H1 (cell line): ENCODE data around the gene TESMIN. TPM values are rescaled to one million over a fixed set of nuclear protein-coding genes. Genes with fewer than 3 reads are reported as not detected.

Experiments used
- CTCF ChIA-PET: fragments of 300-600 bp; sonication (Branson Sonifier 250); formaldehyde crosslinking; loops from one replicate; lab custom pipeline; 2021; ENCODE audit not compliant: partially characterized antibody; lab: Charles Lee
- POLR2A ChIA-PET: fragments of 300-600 bp; sonication (Branson Sonifier 250); formaldehyde crosslinking; loops from one replicate; lab custom pipeline; 2021; ENCODE audit warnings: inconsistent platforms; ENCODE audit not compliant: partially characterized antibody; lab: Charles Lee
- DNase-seq, 2 experiments: peaks; one replicate each; pipeline versions ENCODE4 v3.0.0 to v3.0.0-alpha.2; 2010 to 2022; ENCODE audit warnings: low spot score in 2 of 2, low read depth in 1 of 2, mixed read lengths in 1 of 2
- FAIRE-seq: peaks from 2 replicates; lab custom pipeline; 2011; peaks lifted over from hg19 to GRCh38; lab: Jason Lieb, UNC
- H2AFZ ChIP-seq: 2 replicates; pipeline ENCODE4 v1.8.1; 2012; ENCODE audit warnings: low read length, inconsistent platforms
- H2AK5ac ChIP-seq: 2 replicates; pipeline ENCODE4 v1.6.1; 2013; ENCODE audit warnings: low read depth, low read length
- H2BK120ac ChIP-seq: replicated peaks from 2 replicates; pipeline ENCODE3; 2013; ENCODE audit warnings: low read depth, low read length, inconsistent platforms
- H2BK12ac ChIP-seq: 2 replicates; pipeline ENCODE4 v1.6.1; 2013; ENCODE audit warnings: low read depth, low read length
- H2BK15ac ChIP-seq: 2 replicates; pipeline ENCODE4 v1.6.1; 2013; ENCODE audit warnings: low read length
- H2BK20ac ChIP-seq: 2 replicates; pipeline ENCODE4 v1.6.1; 2013; ENCODE audit warnings: low read length
- H2BK5ac ChIP-seq: 2 replicates; pipeline ENCODE4 v1.6.1; 2013; ENCODE audit warnings: low read depth, low read length
- H3K14ac ChIP-seq: 2 replicates; pipeline ENCODE4 v1.6.1; 2013; ENCODE audit warnings: inconsistent platforms; ENCODE audit not compliant: insufficient read length
- H3K18ac ChIP-seq: 2 replicates; pipeline ENCODE4 v1.6.1; 2013; ENCODE audit warnings: low read length; ENCODE audit errors: extremely low read depth
- H3K23ac ChIP-seq: 2 replicates; pipeline ENCODE4 v1.6.1; 2013; ENCODE audit warnings: inconsistent platforms; ENCODE audit not compliant: insufficient read length
- H3K23me2 ChIP-seq: 2 replicates; pipeline ENCODE4 v1.6.1; 2013; ENCODE audit warnings: low read depth, low read length
- H3K27ac ChIP-seq: 2 replicates; pipeline ENCODE4 v1.6.1; 2011; ENCODE audit warnings: low read depth, low read length, inconsistent platforms
- H3K27me3 ChIP-seq, 4 experiments: replicated peaks in 1 of 4; 1 replicate in 1 of 4; 2 replicates in 3 of 4; pipeline versions ENCODE4 v1.6.1 to v1.8.1; 2011 to 2013; ENCODE audit warnings: low read length in 3 of 4, mild to moderate bottlenecking in 3 of 4, inconsistent platforms in 2 of 4, mixed read lengths in 2 of 4, moderate library complexity in 1 of 4; ENCODE audit not compliant: control insufficient read depth in 3 of 4, insufficient read depth in 3 of 4; ENCODE audit errors: extremely low read depth in 1 of 4
- H3K36me3 ChIP-seq, 4 experiments: 2 replicates each; pipeline versions ENCODE4 v1.6.1 to v1.8.1; 2011 to 2013; ENCODE audit warnings: mild to moderate bottlenecking in 4 of 4, low read length in 3 of 4, moderate library complexity in 2 of 4, control low read depth in 1 of 4, inconsistent platforms in 1 of 4; ENCODE audit not compliant: insufficient read depth in 4 of 4, control insufficient read depth in 2 of 4
- H3K4ac ChIP-seq: replicated peaks from 2 replicates; pipeline ENCODE3; 2013; ENCODE audit warnings: low read length, low read depth, mixed read lengths, inconsistent platforms; ENCODE audit not compliant: insufficient read length
- H3K4me1 ChIP-seq, 4 experiments: replicated peaks in 1 of 4; 1 replicate in 1 of 4; 2 replicates in 3 of 4; pipeline versions ENCODE4 v1.6.1 to v1.8.1; 2011 to 2013; ENCODE audit warnings: low read length in 3 of 4, inconsistent platforms in 2 of 4, mixed read lengths in 1 of 4; ENCODE audit not compliant: insufficient read depth in 4 of 4, control insufficient read depth in 3 of 4
- H3K4me2 ChIP-seq, 2 experiments: 2 replicates each; pipeline versions ENCODE4 v1.6.1 to v1.8.1; 2011 to 2013; ENCODE audit warnings: low read depth in 2 of 2, low read length in 2 of 2, control low read depth in 1 of 2, inconsistent platforms in 1 of 2, mild to moderate bottlenecking in 1 of 2; ENCODE audit not compliant: insufficient read depth in 1 of 2
- H3K4me3 ChIP-seq, 4 experiments: fragments of 200-600, 300-600 bp in 1 of 4; sonication (generic), shearing (Covaris generic), sonication (Bioruptor Twin) in 1 of 4; 2 replicates each; pipeline versions ENCODE4 v1.5.1 to v1.8.1; 2011 to 2016; ENCODE audit warnings: low read length in 4 of 4, low read depth in 3 of 4, control low read depth in 2 of 4, inconsistent platforms in 2 of 4, mild to moderate bottlenecking in 2 of 4, mixed read lengths in 1 of 4, moderate library complexity in 1 of 4; ENCODE audit not compliant: insufficient read depth in 2 of 4; ENCODE audit errors: extremely low read depth in 1 of 4
- H3K56ac ChIP-seq: replicated peaks from 2 replicates; pipeline ENCODE3; 2013; ENCODE audit warnings: low read depth, mild to moderate bottlenecking, mixed read lengths, low read length, inconsistent platforms; ENCODE audit not compliant: insufficient read length
- H3K79me1 ChIP-seq: 2 replicates; pipeline ENCODE4 v1.6.1; 2013; ENCODE audit warnings: low read depth, low read length, control low read depth
- H3K79me2 ChIP-seq, 2 experiments: 2 replicates each; pipeline versions ENCODE4 v1.6.1 to v1.8.1; 2012 to 2013; ENCODE audit warnings: low read length in 2 of 2, mild to moderate bottlenecking in 2 of 2, inconsistent platforms in 1 of 2; ENCODE audit not compliant: insufficient read depth in 2 of 2, control insufficient read depth in 1 of 2
- H3K9ac ChIP-seq, 4 experiments: replicated peaks in 1 of 4; 1 replicate in 1 of 4; 2 replicates in 3 of 4; pipeline versions ENCODE4 v1.6.1 to v1.8.1; 2011 to 2013; ENCODE audit warnings: low read depth in 3 of 4, low read length in 3 of 4, control low read depth in 2 of 4, mild to moderate bottlenecking in 2 of 4, moderate library complexity in 2 of 4, inconsistent platforms in 1 of 4; ENCODE audit errors: extremely low read depth in 1 of 4
- H3K9me3 ChIP-seq, 2 experiments: 2 replicates each; pipeline versions ENCODE4 v1.6.1 to v1.8.1; 2012 to 2013; ENCODE audit warnings: mild to moderate bottlenecking in 2 of 2, moderate library complexity in 2 of 2, control low read depth in 1 of 2, inconsistent platforms in 1 of 2, low read depth in 1 of 2, low read length in 1 of 2, mixed read lengths in 1 of 2; ENCODE audit not compliant: insufficient read depth in 2 of 2
- H4K20me1 ChIP-seq, 2 experiments: replicated peaks in 1 of 2; 2 replicates each; pipeline versions ENCODE3 to v1.8.1; 2011 to 2013; ENCODE audit warnings: inconsistent platforms in 2 of 2, low read length in 2 of 2, mild to moderate bottlenecking in 1 of 2; ENCODE audit not compliant: insufficient read depth in 2 of 2, control insufficient read depth in 1 of 2
- H4K5ac ChIP-seq: 2 replicates; pipeline ENCODE4 v1.6.1; 2013; ENCODE audit warnings: low read length, low read depth, mixed read lengths, inconsistent platforms; ENCODE audit not compliant: insufficient read length
- H4K8ac ChIP-seq: 2 replicates; pipeline ENCODE4 v1.8.0; 2013; ENCODE audit warnings: mild to moderate bottlenecking, moderate library complexity, low read length, inconsistent platforms; ENCODE audit not compliant: insufficient read depth; ENCODE audit errors: extremely low read depth
- H4K91ac ChIP-seq: replicated peaks from 2 replicates; pipeline ENCODE3; 2013; ENCODE audit warnings: low read length, mixed read lengths, inconsistent platforms; ENCODE audit not compliant: insufficient read length
- BRCA1 ChIP-seq: IDR thresholded peaks from 2 replicates; pipeline ENCODE4 v1.6.1; 2012; ENCODE audit warnings: low read depth, low read length, improper control_type of control experiment
- CBX5 ChIP-seq: fragments of 300-800, 300-1000 bp; sonication (generic); IDR thresholded peaks from 2 replicates; pipeline ENCODE4 v1.7.1; 2016; ENCODE audit warnings: antibody characterized with exemption, low read length, low read depth
- CBX8 ChIP-seq: fragments of 300-800, 300-1000 bp; sonication (generic); IDR thresholded peaks from 2 replicates; pipeline ENCODE4 v1.7.1; 2016; ENCODE audit warnings: low read depth, low read length, borderline replicate concordance
- EP300 ChIP-seq, 2 experiments: IDR thresholded peaks; 1 replicate in 1 of 2; 2 replicates in 1 of 2; pipeline ENCODE4 v1.6.1; 2011 to 2012; ENCODE audit warnings: low read depth in 2 of 2, low read length in 2 of 2, mild to moderate bottlenecking in 2 of 2, borderline replicate concordance in 1 of 2, inconsistent platforms in 1 of 2, moderate library complexity in 1 of 2
- KDM5A ChIP-seq: fragments of 200-600 bp; IDR thresholded peaks from 2 replicates; pipeline ENCODE4 v1.7.1; 2012; ENCODE audit warnings: mild to moderate bottlenecking, low read length, inconsistent platforms, mixed read lengths
- MAFK ChIP-seq: IDR thresholded peaks from 2 replicates; pipeline ENCODE4 v1.6.1; 2012; ENCODE audit warnings: low read depth, mild to moderate bottlenecking, improper control_type of control experiment, low read length
- SIN3A ChIP-seq, 2 experiments: IDR thresholded peaks in 1 of 2; conservative IDR thresholded peaks in 1 of 2; 2 replicates each; pipeline ENCODE4 v1.6.1; 2011 to 2012; ENCODE audit warnings: low read length in 2 of 2, improper control_type of control experiment in 1 of 2, low read depth in 1 of 2, mild to moderate bottlenecking in 1 of 2
- SIX5 ChIP-seq: IDR thresholded peaks from 2 replicates; pipeline ENCODE4 v1.6.1; 2011; ENCODE audit warnings: mild to moderate bottlenecking, low read depth, low read length
- TAF1 ChIP-seq: IDR thresholded peaks from 2 replicates; pipeline ENCODE4 v1.6.1; 2011; ENCODE audit warnings: mild to moderate bottlenecking, low read depth, low read length
- TCF12 ChIP-seq: IDR thresholded peaks from 2 replicates; pipeline ENCODE4 v1.6.1; 2011; ENCODE audit warnings: low read depth, mild to moderate bottlenecking, low read length
- ZNF274 ChIP-seq: IDR thresholded peaks from 2 replicates; pipeline ENCODE4 v1.7.0; 2012; ENCODE audit warnings: low read length, borderline replicate concordance; ENCODE audit errors: extremely low read depth
- WGBS, 2 experiments: shearing (Covaris generic) in 1 of 2; methylation state at CpG; one replicate each; pipeline versions ENCODE4 v1.1.6 to v1.1.7; 2013 to 2015; ENCODE audit warnings: low lambda C conversion rate in 2 of 2, mixed read lengths in 2 of 2, inconsistent platforms in 1 of 2, low coverage in 1 of 2, missing lambda C conversion rate in 1 of 2; ENCODE audit not compliant: insufficient replicate concordance in 2 of 2, insufficient coverage in 1 of 2, insufficient read length in 1 of 2; ENCODE audit errors: extremely low coverage in 1 of 2, missing lambda C conversion rate in 1 of 2; 5-methylcytosine and 5-hydroxymethylcytosine counted together
- polyA plus RNA-seq, 7 experiments: library from polyadenylated mRNA; depleted of rRNA in 3 of 7; stranded (reverse) in 5 of 7; unstranded in 2 of 7; fragments of >200 nt in 5 of 7; fragments of 200-250 nt in 2 of 7; gene quantifications; 1 replicate in 5 of 7; 2 replicates in 1 of 7; 4 replicates in 1 of 7; pipeline versions ENCODE4 v1.2.1 to v1.2.3, GENCODE V29; 2011 to 2013; ENCODE audit warnings: missing spikeins in 2 of 7, mixed read lengths in 2 of 7
- total RNA-seq: library from RNA; stranded (reverse); fragmentation: NEBNext Ultra II Directional; extraction: Animal tissue kit (Norgen Biotek cat#: 25700); gene quantifications from 2 replicates; pipeline ENCODE4 v1.2.1, GENCODE V29; 2021

TESMIN gene
- total and polyA plus RNA-seq, 2 of the 8 experiments (the other 6 are each of a cell fraction or from before 2014, with no cell fraction given): 22.6 to 61.1 TPM

- H2AFZ ChIP-seq: no peak overlapping the region
- 0 out of 2 replicates have a peak overlapping the region, but pooled peaks have one; percentile 60 for H2BK12ac ChIP-seq
- H3K27ac ChIP-seq: no peak overlapping the region
- H3K23ac ChIP-seq: no peak overlapping the region
- no peaks in the 10 kb centered on the region for H3K79me1 ChIP-seq
- H3K4me1 ChIP-seq: no peaks in the 10 kb centered on the region
- no peak overlapping the region for H3K4me2 ChIP-seq
- H2AK5ac ChIP-seq: no peak overlapping the region
- no peak overlapping the region for H3K14ac ChIP-seq
- no peak overlapping the region; the same call in 1 of the 2 replicates for H3K18ac ChIP-seq
- no peak overlapping the region for H4K5ac ChIP-seq
- H3K9ac ChIP-seq: no peak overlapping the region
- DNase-seq (no peak), FAIRE-seq (no peak)
- no peak overlapping the region for H2BK20ac ChIP-seq
- H3K27me3 ChIP-seq: no peaks in the 10 kb centered on the region
- no peaks in the 10 kb centered on the region for H3K23me2 ChIP-seq
- no peak overlapping the region for H3K56ac ChIP-seq
- no peak overlapping the region for H4K91ac ChIP-seq
- WGBS, 2 experiments: 92% methylated on average over 13 of the region's 13 CpGs; no CpG with 5 or more reads in 1 of the 2 experiments
- no peak overlapping the region for H2BK5ac ChIP-seq
- no peak overlapping the region for H3K4me3 ChIP-seq
- CTCF ChIA-PET: interaction anchor here (1.2 kb wide), 1 partner anchor 9 kb away, joined by 3 read pairs; no protein-coding TSS in a partner anchor
- no peaks in the 10 kb centered on the region for H3K36me3 ChIP-seq
- H2BK15ac ChIP-seq: no peak overlapping the region
- H3K4ac ChIP-seq: no peak overlapping the region
- H3K9me3 ChIP-seq: peaks cover 0 to 6% of the 10 kb centered on the region in 2 experiments; a peak in 1 of 4 replicates
- H2BK120ac ChIP-seq: no peak overlapping the region
- no peak overlapping the region; the same call in 1 of the 2 replicates for H4K8ac ChIP-seq
- POLR2A ChIA-PET: interaction anchor here (0.6 to 1.1 kb wide), 3 partner anchors 9 to 47 kb away, joined by 3 read pairs; no protein-coding TSS in a partner anchor
- no peaks in the 10 kb centered on the region for H3K79me2 ChIP-seq
- H4K20me1 ChIP-seq: no peaks in the 10 kb centered on the region
- no peak for TF ChIP-seq ZNF274
- TF ChIP-seq TAF1: no peak
- TF ChIP-seq CBX5: no peak
- no peak for TF ChIP-seq TCF12
- no peak for TF ChIP-seq SIX5
- TF ChIP-seq MAFK: no peak
- TF ChIP-seq CBX8: no peak
- no peak for TF ChIP-seq EP300 (IDR thresholded peaks at IDR 0.05; ENCODE audit: borderline replicate concordance in 1 of 2, low read depth in 2 of 2, low read length in 2 of 2)
- TF ChIP-seq BRCA1: no peak
- TF ChIP-seq SIN3A (conservative IDR thresholded peaks at IDR 0.05 in 1 of 2, IDR thresholded peaks at IDR 0.05 in 1 of 2; ENCODE audit: low read depth in 1 of 2, low read length in 2 of 2): no peak
- TF ChIP-seq KDM5A: no peak
Observed at GRCh38 chr11:68658661-68659060, 92.7 kb downstream of the TESMIN start.
